ENCODE results near the gene IDH2.
A peak's percentile ranks its signal among the peaks of the same experiment; 100 is the strongest.

Gene IDH2

DNA sequence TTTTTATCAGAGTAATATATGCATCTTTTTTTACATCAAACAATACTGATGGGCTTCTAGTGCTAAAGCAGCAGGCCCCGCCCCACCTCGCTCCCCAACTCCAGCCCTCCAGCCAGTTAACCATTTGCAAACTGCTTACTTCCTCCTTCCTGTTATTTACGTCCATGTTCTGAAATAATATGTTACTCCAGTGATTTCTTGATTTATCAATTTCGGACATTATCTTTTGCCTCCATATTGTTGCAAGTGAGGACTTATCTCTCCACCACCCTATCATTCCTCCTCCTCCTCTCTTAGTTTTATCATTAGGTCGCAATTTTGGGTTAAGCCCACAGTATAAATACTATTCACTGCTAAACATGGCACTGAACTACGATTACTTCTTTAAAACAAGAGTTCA, 61.6 kb downstream of the IDH2 start:
- DNase-seq = no peak

GRCh38 chr15:90039996-90040395, 62.3 kb downstream of the IDH2 start:
- DNase-seq = no peak

GRCh38 chr15:90038632-90039095, 63.6 kb downstream of the IDH2 start:
- DNase-seq = no peak

DNA sequence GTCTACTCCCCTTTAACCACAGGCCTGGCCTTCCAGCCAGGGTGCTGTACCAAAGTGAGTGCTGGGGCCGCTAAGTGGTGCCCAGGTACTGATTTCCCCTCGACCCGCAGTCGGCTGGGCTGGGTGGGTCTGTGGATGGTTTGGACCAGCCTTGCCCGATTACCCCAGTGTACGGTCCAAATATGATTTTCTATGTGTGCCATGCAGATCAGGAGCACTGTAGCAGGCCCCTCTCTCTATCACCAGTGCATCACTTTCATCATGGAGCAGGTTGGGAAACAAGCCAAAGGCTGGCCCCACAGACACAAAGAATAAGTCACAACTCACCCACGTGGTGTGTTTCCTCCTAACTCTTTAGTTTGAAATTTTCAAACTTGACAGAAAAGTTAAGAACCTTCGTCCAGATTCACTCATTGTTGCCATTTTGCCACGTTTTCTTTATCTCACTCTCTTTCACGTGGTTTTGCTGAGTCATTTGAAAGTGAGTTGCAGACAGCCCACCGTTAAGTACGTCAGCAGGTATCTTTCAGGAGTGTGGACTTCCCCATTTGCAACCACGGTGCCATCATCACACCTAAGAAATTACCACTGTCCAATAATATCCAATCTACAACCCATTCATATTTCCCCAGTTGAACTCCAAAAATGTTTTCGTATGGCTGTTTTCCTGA, 64.2 kb downstream of the IDH2 start:
- no peak for DNase-seq

DNA sequence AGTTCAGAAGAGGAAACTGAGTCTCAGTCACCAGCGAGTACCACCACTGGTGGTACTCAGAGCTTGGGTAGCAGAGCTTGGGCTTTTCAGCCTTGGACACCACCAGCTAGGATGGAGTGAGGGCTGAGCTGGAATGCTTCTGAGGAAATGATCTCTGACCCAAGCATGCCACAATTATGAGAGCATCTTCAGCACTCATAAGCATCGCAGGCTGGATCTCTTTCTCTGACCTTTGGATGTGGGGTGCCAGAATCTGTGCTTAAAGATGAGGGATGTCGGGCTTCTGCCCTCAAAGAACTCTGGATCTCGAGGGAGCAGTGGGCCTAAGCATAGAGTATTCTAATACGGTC, 64.8 kb downstream of the IDH2 start:
- peak; percentile 20 for DNase-seq

- DNase-seq = peak; percentile 40
Observed at GRCh38 chr15:90036806-90037510, 65.3 kb downstream of the IDH2 start.

DNA sequence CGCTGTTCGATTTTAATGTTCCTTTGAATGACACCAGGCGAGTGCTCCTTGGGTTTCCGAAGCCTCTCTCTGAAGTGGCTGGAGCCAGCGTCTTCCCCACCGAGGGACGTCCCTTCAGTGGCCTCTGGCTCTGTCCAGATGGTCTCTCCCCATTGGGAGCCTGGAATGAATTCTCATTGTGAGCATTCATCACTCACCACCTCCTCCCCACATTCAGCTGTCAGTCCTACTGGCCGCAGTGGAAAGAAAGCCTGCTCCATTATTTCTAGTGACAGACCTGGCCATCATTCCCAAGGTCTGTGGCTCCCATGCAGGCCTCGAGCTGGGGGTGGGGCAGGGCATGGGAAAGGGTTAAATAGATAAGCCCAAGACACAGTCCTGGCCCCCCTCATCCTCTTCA, 65.9 kb downstream of the IDH2 start:
- DNase-seq = peak; percentile 43

GRCh38 chr15:90035840-90036230, 66.4 kb downstream of the IDH2 start:
- DNase-seq = no peak

GRCh38 chr15:90035095-90035839, 67.0 kb downstream of the IDH2 start:
- peak; percentile 89 for DNase-seq

DNA sequence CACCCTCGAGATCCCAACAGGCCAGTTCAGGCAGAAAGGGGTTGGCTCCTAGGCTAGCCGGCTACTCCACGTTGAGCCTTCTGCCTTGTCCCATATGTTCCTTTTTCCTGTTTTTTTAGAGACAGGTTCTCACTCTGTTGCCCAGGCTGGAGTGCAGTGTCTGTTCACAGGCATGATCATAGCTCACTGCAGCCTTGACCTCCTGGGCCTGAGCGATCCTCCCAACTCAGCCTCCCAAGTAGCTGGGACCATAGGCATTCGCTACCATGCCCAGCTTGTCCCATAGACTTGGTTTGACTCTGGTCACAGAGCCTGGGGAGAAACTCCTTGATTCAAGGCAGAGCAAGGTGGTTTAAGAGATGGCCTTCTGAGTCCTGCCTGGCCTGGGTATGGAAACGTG, 68.8 kb downstream of the IDH2 start:
- DNase-seq = peak; percentile 44
